Stimulated activated naive CD8-positive, alpha-beta T cell treated with anti-CD3 and anti-CD28 coated beads, Interleukin-15, amount 100 ng/mL, for 72 hours (primary cell): ENCODE data around the gene KLK15.
A peak's percentile ranks its signal among the peaks of the same experiment; 100 is the strongest.

Source experiments
- ATAC-seq: fragments of 150-1000 bp; cut with Tn5 transposase; 2 replicates; pipeline ENCODE4 v1.10.0; 2021; ENCODE audit warnings: mild to moderate bottlenecking, moderate library complexity
- DNase-seq, 2 donors: peaks; one replicate each; pipeline ENCODE4 v3.0.0; 2021 to 2022
- H3K27ac Mint-ChIP-seq, 2 donors: one replicate each; pipeline ENCODE4 v1.8.0; 2022; ENCODE audit warnings: mild to moderate bottlenecking in 2 of 2, mixed read lengths in 2 of 2, moderate library complexity in 2 of 2
- H3K27me3 Mint-ChIP-seq: one replicate; pipeline ENCODE4 v1.8.0; 2022; ENCODE audit warnings: mixed read lengths
- H3K4me1 Mint-ChIP-seq: one replicate; pipeline ENCODE4 v1.8.0; 2022; ENCODE audit warnings: mild to moderate bottlenecking, mixed read lengths
- H3K4me3 Mint-ChIP-seq, 2 donors: one replicate each; pipeline ENCODE4 v1.8.0; 2022; ENCODE audit warnings: mild to moderate bottlenecking in 2 of 2, mixed read lengths in 2 of 2, moderate library complexity in 1 of 2
- H3K9me3 Mint-ChIP-seq, 2 donors: one replicate each; pipeline ENCODE4 v1.8.0; 2022; ENCODE audit warnings: mixed read lengths in 2 of 2

Gene KLK15

DNA sequence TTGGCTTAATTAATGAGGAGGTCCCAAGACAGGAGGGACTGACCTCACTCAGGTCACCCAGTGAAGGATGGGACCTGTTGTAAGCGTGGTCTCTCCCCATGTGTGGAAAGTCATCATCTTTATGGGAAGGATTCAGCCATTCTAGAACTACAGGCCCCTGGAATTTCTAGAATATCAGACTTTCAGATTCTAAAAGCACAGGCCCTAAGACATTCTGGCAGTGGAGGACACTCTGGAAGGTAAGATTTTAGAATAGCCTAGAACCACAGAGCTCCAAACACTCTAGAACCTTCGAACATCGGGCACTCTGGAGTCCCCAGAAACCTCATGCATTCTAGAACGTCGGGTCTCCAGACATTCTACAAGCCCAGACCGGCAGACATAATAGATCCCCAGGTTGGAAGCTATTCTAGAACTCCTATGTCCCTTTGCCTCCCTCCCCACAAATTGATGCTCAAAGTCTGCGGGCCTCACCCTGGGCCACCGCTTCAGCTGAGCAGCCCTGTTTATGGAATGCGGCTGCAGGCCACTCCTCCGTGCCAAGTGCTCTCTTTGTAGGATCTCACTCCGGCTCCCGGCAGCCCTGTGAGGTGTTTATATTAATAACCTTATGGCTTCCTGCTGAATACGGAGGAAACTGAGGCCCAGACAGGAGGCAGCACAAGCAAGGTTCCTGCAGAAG, 1.9 kb upstream of the KLK15 start:
- peaks cover 94% of the 10 kb centered on the region for H3K27me3 Mint-ChIP-seq
- H3K9me3 Mint-ChIP-seq, result no peaks in the 10 kb centered on the region
- peak overlapping the region; percentile 78 to 85 for H3K4me3 Mint-ChIP-seq
- ATAC-seq (no peak), DNase-seq (no peak)
- peaks cover 26% of the 10 kb centered on the region for H3K4me1 Mint-ChIP-seq
- peak overlapping the region in 1 of 2 donors; percentile 83 for H3K27ac Mint-ChIP-seq

DNA sequence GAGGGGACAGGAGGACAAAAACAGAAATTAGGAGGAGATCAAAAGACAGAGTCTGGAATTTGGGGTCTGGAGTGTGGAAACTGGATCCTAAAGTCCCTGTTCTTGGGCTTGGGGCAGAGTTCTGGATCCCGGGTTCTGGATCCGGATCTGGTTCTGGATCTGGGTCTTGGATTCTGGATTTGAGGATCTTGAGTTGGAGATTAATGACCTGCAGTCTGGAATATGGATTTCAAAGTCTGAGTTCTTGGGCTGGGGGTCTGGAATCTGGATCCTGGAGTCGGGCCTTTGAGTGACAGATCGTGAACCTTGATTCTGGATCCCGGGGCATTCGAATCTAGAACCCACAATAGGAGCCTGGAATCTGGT, 411 bp upstream of the KLK15 start:
- no peak overlapping the region for H3K4me3 Mint-ChIP-seq
- no peaks in the 10 kb centered on the region for H3K9me3 Mint-ChIP-seq
- H3K4me1 Mint-ChIP-seq, result peaks cover 26% of the 10 kb centered on the region
- no peak for ATAC-seq
- H3K27me3 Mint-ChIP-seq, result peaks cover 81% of the 10 kb centered on the region
- DNase-seq, result no peak
- no peak overlapping the region for H3K27ac Mint-ChIP-seq

DNA sequence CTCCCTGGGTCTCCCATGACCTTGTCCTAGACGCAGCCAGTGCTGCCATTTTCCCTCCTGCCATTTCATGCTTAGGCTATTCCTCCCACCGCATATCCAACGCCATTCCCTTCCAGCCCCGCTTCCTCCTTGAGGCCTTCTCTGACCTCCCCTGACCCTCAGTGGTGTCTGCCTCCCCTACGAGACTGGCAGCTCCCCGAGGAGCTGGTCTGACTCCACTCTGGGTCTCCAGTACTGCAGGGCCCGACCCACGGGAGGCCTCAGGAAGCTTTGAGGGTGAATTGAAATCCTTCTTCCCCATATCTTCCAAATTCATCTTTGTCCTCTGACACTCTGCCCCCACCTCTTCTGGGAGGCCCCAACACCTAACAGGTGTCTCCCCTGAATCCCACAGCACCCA, 708 bp downstream of the KLK15 start:
- H3K27ac Mint-ChIP-seq, result no peak overlapping the region
- H3K4me3 Mint-ChIP-seq, result no peak overlapping the region
- no peaks in the 10 kb centered on the region for H3K9me3 Mint-ChIP-seq
- ATAC-seq, result no peak
- H3K4me1 Mint-ChIP-seq, result peaks cover 20% of the 10 kb centered on the region
- no peak for DNase-seq
- H3K27me3 Mint-ChIP-seq, result peaks cover 76% of the 10 kb centered on the region

- Mint-ChIP-seq H3K27me3 (peaks cover 76% of the 10 kb centered on the region), H3K4me3 (no peak overlapping the region), H3K9me3 (no peaks in the 10 kb centered on the region), H3K4me1 (peaks cover 10% of the 10 kb centered on the region), H3K27ac (no peak overlapping the region)
- no peak for ATAC-seq
- DNase-seq, result no peak
Observed at GRCh38 chr19:50831026-50831396, 2.4 kb downstream of the KLK15 start.

DNA sequence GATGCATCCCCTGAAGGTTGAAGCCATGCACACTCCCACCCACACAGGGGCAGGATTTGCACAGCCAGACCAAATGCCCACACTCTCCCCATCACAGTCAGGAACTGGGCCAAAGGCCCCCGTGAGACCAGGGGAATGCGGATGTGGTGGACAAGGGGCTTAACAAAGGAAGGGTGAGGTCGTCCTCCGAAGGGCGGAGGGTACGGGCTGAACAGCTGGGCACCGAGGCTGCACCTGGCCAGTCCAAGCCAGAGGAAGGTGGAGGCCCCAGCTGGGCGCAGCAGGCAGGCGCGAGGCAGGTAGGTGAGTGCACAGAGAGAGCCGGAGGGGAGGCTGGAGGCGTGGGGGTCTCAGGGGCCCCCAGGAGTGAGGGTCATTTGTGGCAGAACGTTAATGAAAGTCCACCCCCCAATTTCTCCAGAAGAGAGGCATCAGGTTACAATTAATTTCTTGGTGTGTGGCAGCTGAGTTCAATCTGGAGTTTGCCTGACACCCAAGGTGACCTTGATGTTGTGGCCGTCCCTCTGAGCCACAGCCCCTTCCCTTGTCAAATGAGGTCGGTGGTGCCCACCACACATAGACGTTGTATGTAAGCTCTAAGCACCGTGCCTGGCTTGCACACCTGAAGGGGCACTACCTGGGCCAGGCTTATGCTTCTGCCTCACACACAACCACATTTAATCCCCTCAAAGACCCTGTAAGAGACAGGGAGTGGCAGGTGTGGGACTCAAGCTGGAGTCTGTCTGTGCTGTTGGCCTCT, 2.9 kb downstream of the KLK15 start:
- DNase-seq (no peak), ATAC-seq (no peak)
- H3K27me3 Mint-ChIP-seq, result peaks cover 73% of the 10 kb centered on the region
- H3K4me1 Mint-ChIP-seq, result peaks cover 5% of the 10 kb centered on the region
- H3K4me3 Mint-ChIP-seq, result no peak overlapping the region
- no peak overlapping the region for H3K27ac Mint-ChIP-seq
- H3K9me3 Mint-ChIP-seq, result no peaks in the 10 kb centered on the region

DNA sequence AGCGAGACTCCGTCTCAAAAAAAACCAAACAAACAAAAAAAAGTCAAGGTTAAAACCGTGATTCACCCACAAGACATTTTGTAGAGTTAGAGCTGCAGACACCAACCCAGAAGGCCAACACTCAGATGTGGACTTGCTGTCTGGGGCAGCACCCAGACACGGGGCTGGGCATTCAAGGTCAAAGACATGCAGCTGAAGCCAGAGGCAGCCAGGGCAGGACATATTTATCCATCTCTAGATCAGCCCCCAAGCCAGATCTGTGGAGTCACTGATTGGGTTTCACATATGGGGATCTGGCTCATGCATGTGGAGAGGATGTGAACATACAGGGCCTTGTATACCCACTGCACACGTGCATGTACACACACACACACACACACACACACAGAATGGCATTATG, 3.6 kb downstream of the KLK15 start:
- Mint-ChIP-seq H3K4me3 (no peak overlapping the region), H3K9me3 (no peaks in the 10 kb centered on the region), H3K27ac (no peak overlapping the region), H3K4me1 (no peaks in the 10 kb centered on the region), H3K27me3 (peaks cover 67% of the 10 kb centered on the region)
- DNase-seq (no peak), ATAC-seq (no peak)

DNA sequence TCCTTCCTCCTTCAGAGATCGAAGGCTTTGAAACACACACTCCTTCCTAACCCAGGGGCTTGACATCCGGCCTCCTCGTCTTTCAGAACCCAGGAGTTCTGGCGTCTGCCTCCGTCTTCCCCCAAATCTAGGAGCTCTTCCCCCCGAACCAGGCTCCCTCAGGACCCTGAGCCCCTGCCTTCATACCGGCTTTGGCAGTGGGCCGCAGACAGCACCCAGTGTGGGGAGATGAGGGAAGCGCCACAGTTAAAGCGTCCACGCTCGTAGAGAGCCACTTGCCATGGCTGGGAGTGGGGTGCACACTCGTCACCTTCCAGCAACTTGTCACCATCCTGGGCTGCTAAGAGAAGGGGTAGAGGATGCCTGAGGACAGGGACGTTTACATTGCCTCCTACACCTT, 5.9 kb downstream of the KLK15 start:
- no peak for ATAC-seq
- Mint-ChIP-seq H3K27ac (no peak overlapping the region), H3K4me3 (no peak overlapping the region), H3K4me1 (no peaks in the 10 kb centered on the region), H3K9me3 (no peaks in the 10 kb centered on the region), H3K27me3 (peaks cover 63% of the 10 kb centered on the region)
- no peak for DNase-seq

GRCh38 chr19:50826492-50827240, 6.7 kb downstream of the KLK15 start:
- Mint-ChIP-seq H3K27ac (no peak overlapping the region), H3K4me3 (no peak overlapping the region), H3K9me3 (no peaks in the 10 kb centered on the region), H3K4me1 (no peaks in the 10 kb centered on the region), H3K27me3 (peaks cover 63% of the 10 kb centered on the region)
- DNase-seq (no peak), ATAC-seq (no peak)

DNA sequence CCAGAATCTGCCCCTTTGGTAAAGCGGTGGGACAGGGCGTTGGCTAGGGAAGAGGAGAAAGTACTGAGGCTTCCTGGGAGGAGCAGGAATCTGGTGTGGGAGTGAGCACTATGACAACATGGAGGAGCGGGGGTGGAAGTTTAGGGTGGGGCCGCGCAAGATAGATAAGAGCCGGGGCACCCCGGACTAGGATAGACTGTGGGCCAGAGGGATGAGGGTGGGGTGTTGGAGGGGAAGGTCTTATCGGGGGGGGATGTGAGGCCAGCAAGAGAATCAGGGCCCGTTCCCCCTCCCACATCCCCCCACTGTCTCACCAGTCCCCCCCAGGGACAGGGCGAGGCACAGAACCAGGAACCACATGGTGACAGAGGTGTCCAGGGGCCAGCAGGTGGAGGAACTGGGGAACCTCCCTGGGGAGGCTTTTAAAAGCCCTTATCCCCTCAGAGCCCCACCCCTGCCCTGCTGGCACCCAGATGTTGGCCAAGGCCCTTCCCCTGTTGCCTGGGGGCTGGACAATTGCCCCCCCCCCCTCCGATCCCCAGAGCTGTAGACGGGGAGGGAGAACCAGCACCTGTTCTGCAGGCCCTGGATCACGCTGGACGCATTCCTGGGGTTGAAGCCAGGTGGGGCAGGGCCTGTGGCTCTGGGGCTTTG, 9.9 kb downstream of the KLK15 start, which contains the start of gene KLK1:
TSS of gene KLK1 (minus strand) at position 399 of the 654 bp plus-strand sequence. CDS start at position 360, 39 bp downstream.
- Mint-ChIP-seq H3K27me3 (peaks cover 84% of the 10 kb centered on the region), H3K27ac (no peak within 1 kb of the TSS), H3K4me1 (peaks cover 31% of the 10 kb centered on the region), H3K9me3 (no peaks in the 10 kb centered on the region), H3K4me3 (no peak within 1 kb of the TSS)
- ATAC-seq (no peak), DNase-seq (no peak)

DNA sequence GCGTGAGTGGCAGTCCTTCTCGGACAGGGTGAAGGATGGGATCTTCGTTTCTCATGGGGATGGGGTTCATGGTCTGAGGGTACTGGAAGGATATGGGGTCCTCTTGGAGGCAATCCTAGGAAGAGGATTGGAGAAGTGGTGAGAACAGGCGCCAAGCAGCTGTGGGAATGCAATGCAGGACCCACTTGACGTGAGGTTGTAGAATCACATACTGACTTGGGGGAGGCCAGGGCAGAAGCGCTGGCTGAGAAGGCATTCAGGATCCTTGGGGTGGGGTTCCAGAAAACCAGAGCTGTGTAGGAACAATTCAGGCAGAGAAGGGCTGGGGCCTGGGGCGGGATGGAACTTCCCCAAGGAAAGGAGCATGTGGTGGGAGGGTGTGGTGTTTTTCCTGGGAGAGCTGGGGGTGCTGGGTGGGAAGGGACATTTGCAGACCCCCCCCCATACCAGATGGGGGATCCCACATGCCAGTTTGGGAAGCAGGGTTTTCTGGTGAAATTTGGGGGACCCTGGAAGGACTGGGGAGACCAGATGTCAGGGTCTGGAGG, 10.6 kb downstream of the KLK15 start:
- no peak overlapping the region for H3K4me3 Mint-ChIP-seq
- no peak overlapping the region for H3K27ac Mint-ChIP-seq
- no peaks in the 10 kb centered on the region for H3K9me3 Mint-ChIP-seq

DNA sequence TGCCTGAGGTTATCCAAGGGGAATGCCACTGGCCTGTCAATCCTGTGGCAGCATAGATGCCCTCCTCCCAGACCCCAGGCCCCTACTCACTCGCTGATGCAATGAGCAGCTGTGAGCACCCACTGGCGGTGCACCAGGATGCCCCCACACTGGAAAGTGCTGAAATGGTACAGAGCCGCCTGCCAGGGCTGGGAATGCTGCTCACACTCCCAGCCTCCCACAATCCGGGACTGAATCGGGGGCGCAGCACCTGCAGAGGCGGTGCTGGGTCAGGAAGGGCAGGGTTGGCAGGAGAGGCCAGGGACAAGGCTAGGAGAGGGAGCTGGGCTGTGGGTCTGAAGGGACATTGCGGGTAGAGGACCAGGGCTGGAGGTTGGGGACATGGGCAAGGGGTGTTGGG, 11.8 kb downstream of the KLK15 start:
- H3K4me3 Mint-ChIP-seq, result no peak overlapping the region
- peaks cover 80% of the 10 kb centered on the region for H3K27me3 Mint-ChIP-seq
- H3K9me3 Mint-ChIP-seq, result no peaks in the 10 kb centered on the region
- ATAC-seq (no peak), DNase-seq (no peak)
- peaks cover 50% of the 10 kb centered on the region for H3K4me1 Mint-ChIP-seq
- no peak overlapping the region for H3K27ac Mint-ChIP-seq

More for the DNA sequence above, 10.6 kb downstream of the KLK15 start:
- no peak for DNase-seq
- peaks cover 82% of the 10 kb centered on the region for H3K27me3 Mint-ChIP-seq
- peaks cover 39% of the 10 kb centered on the region for H3K4me1 Mint-ChIP-seq
- ATAC-seq, result no peak

DNA sequence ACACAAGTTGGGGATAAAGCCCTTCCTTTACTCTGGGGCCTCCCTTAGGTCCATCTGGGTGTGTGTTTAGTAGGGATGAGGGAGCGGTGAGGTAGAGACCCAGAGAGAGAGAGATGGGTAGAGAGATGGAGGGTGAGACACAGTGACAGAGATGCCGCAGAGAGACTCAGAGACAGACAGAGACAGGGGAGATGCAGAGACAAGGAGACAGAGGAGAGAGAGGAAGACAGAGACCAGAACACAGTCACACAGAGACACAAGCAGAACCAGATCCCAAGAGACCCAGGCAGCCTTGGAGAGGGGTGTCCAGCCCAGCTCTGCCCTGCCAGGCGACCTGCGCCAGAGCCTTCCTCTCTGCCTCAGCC, 12.1 kb downstream of the KLK15 start:
- H3K27me3 Mint-ChIP-seq, result peaks cover 80% of the 10 kb centered on the region
- H3K4me1 Mint-ChIP-seq, result peaks cover 54% of the 10 kb centered on the region
- DNase-seq, result no peak
- no peak for ATAC-seq
- no peak overlapping the region for H3K27ac Mint-ChIP-seq
- H3K9me3 Mint-ChIP-seq, result no peaks in the 10 kb centered on the region
- H3K4me3 Mint-ChIP-seq, result peak overlapping the region in 1 of 2 donors; percentile 31

- H3K27me3 Mint-ChIP-seq, result peaks cover 81% of the 10 kb centered on the region
- no peak for ATAC-seq
- no peaks in the 10 kb centered on the region for H3K9me3 Mint-ChIP-seq
- H3K4me1 Mint-ChIP-seq, result peaks cover 57% of the 10 kb centered on the region
- H3K4me3 Mint-ChIP-seq, result peak overlapping the region; percentile 75 to 76
- H3K27ac Mint-ChIP-seq, result peak overlapping the region in 1 of 2 donors; percentile 62
- no peak for DNase-seq
Observed at GRCh38 chr19:50820549-50821247, 12.7 kb downstream of the KLK15 start.

DNA sequence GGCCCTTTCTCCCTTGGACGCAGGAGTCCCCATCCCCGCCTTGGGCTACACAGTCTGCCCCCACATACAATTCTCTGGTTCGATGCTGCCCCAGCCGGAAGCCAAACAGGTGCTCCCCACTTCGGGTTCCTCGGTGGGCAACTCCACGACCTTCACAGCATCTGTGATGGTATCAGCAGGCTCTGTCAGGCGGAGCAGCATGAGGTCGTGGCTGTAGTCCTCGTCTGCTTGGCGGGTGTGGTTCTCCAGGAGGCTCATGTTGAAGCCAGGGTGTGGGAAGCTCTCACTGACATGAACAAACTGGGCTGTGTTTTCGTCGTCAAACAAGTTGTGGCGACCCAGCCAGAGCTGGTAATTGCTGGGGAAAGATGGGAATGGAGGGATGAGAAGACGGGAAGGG, 13.3 kb downstream of the KLK15 start:
- no peaks in the 10 kb centered on the region for H3K9me3 Mint-ChIP-seq
- H3K4me3 Mint-ChIP-seq, result peak overlapping the region; percentile 75 to 76
- H3K4me1 Mint-ChIP-seq, result peaks cover 57% of the 10 kb centered on the region
- ATAC-seq (no peak), DNase-seq (no peak)
- H3K27ac Mint-ChIP-seq, result no peak overlapping the region
- H3K27me3 Mint-ChIP-seq, result peaks cover 87% of the 10 kb centered on the region

- Mint-ChIP-seq H3K4me3 (peak overlapping the region in 1 of 2 donors; percentile 80), H3K27ac (no peak overlapping the region), H3K9me3 (no peaks in the 10 kb centered on the region), H3K27me3 (peaks cover 91% of the 10 kb centered on the region), H3K4me1 (peaks cover 57% of the 10 kb centered on the region)
- ATAC-seq (no peak), DNase-seq (no peak)
Observed at GRCh38 chr19:50819636-50820035, 13.7 kb downstream of the KLK15 start.
